ENCODE data around the gene MALL.

GRCh38 chr2:110140401-110140800, 24.8 kb upstream of the MALL start:
- TF ChIP-seq EZH2 (IDR thresholded peaks at IDR 0.05) = no peak
- no peak for TF ChIP-seq POLR2AphosphoS5 (IDR thresholded peaks at IDR 0.05; ENCODE audit: borderline replicate concordance, low read depth, low read length)
- TF ChIP-seq FOXP2 (optimal IDR thresholded peaks at IDR 0.05; ENCODE audit: control extremely low read depth, extremely low read length, insufficient read depth) = no peak
